Heart left ventricle (tissue), 16 donors: Measurements from ENCODE around the gene RPL6. TPM values are rescaled to one million over a fixed set of nuclear protein-coding genes. Genes with fewer than 3 reads are reported as not detected.
"Not testable (repeated sequence)": the region's sequence is repeated elsewhere in the genome, so short reads cannot be mapped to it uniquely, and the experiment has no call there.

Experiments
- ATAC-seq, 4 donors: fragments of 200-7000 bp; cut with Tn5 transposase; one replicate each; pipeline ENCODE4 v1.9.1; 2020 to 2022; ENCODE audit warnings: moderate library complexity in 4 of 4, mild to moderate bottlenecking in 3 of 4, moderate number of reproducible peaks in 1 of 4
- DNase-seq, 5 donors: peaks; one replicate each; pipeline ENCODE4 v3.0.0-alpha.2; 2020
- H3K27ac ChIP-seq, 12 donors: fragments of 200-600 bp; sonication (generic) in 4 of 12; one replicate each; pipeline versions ENCODE4 v1.5.0 to v1.8.0; 2016 to 2022; ENCODE audit warnings: mild to moderate bottlenecking in 2 of 12
- H3K27me3 ChIP-seq, 9 donors: fragments of 200-600 bp; sonication (generic) in 2 of 9; one replicate each; pipeline versions ENCODE4 v1.5.1 to v1.8.0; 2016 to 2022; ENCODE audit warnings: mild to moderate bottlenecking in 3 of 9
- H3K36me3 ChIP-seq, 9 donors: fragments of 200-600 bp; sonication (generic) in 2 of 9; one replicate each; pipeline versions ENCODE4 v1.5.0 to v1.8.0; 2018 to 2022; ENCODE audit warnings: mild to moderate bottlenecking in 2 of 9
- H3K4me1 ChIP-seq, 12 donors: fragments of 200-600 bp; sonication (generic) in 4 of 12; one replicate each; pipeline versions ENCODE4 v1.5.0 to v1.8.0; 2016 to 2022; ENCODE audit warnings: mild to moderate bottlenecking in 3 of 12
- H3K4me3 ChIP-seq, 12 donors: fragments of 200-600 bp; sonication (generic) in 4 of 12; one replicate each; pipeline versions ENCODE4 v1.5.0 to v1.8.0; 2017 to 2022; ENCODE audit warnings: mild to moderate bottlenecking in 9 of 12, moderate library complexity in 4 of 12
- H3K9me3 ChIP-seq, 12 donors: fragments of 200-600 bp; sonication (generic) in 4 of 12; one replicate each; pipeline versions ENCODE4 v1.5.0 to v1.8.0; 2016 to 2022; ENCODE audit warnings: mild to moderate bottlenecking in 1 of 12
- POLR2A ChIP-seq, 2 donors: fragments of 450-650 bp; IDR thresholded peaks; one replicate each; pipeline ENCODE4 v1.6.1; 2017; ENCODE audit warnings: antibody characterized with exemption in 2 of 2, mild to moderate bottlenecking in 2 of 2, moderate library complexity in 2 of 2
- WGBS, 4 donors: extraction: QIAGEN DNeasy Blood & Tissue Kit in 2 of 4; methylation state at CpG; one replicate each; pipeline versions ENCODE4 v1.1.5 to v1.1.7; 2013 to 2018; 5-methylcytosine and 5-hydroxymethylcytosine counted together
- intact Hi-C, 10 donors: fragments of 100-400 bp; cut with DNase I; formaldehyde crosslinking; loops; one replicate each; pipeline versions ENCODE4 v1.11.1 to v1.14.2; 2022
- polyA plus RNA-seq, 2 donors: library from polyadenylated mRNA; stranded (reverse); fragments of 200-250 nt; gene quantifications; one replicate each; pipeline ENCODE4 v1.2.3, GENCODE V29; 2013
- total RNA-seq, 9 donors: library from RNA; depleted of rRNA in 2 of 9; stranded (reverse); fragments of >200 nt in 2 of 9; fragmentation: NEBNext Ultra II Directional in 3 of 9; extraction: Animal tissue kit (Norgen Biotek cat#: 25700) in 3 of 9; gene quantifications; one replicate each; pipeline versions ENCODE4 v1.1.0 to v1.2.4, GENCODE V29; 2016 to 2023
- TF ChIP-seq, protein P1 (sequence below), 12 donors: fragments of 200-600 bp; sonication (generic) in 4 of 12; IDR thresholded peaks; one replicate each; pipeline versions ENCODE4 v1.5.0 to v1.8.0; 2018 to 2022; ENCODE audit warnings: antibody characterized with exemption in 12 of 12, mild to moderate bottlenecking in 5 of 12
- donor health status: ischemic (EF 13 %, LVEDD 7.1; RV severe dilation, severe dysfunction).
- donor health status: healthy with polysubstance abuse.
- donor health status: DM: no; HTN: yes; CAD: no.
- donor health status: DM: no; HTN: no; CAD: no.
- donor health status: ischemic (EF 25% LVEDD 6.9; RV normal size, moderate dysfunction).
- donor health status: ischemic (EF 25% LVEDD 5.7; RV mildly dilated, moderate dysfunction).
- donor health status: healthy.
- donor health status: DM: yes; HTN: yes; CAD: no.
- donor health status: ischemic (EF 35%, LVEDD 5.7; RV mildly dilated, moderate dysfunction).
- donor health status: nonischemic (EF 11% LVEDD 7.7; RV severe dilation, severe dysfunction).
- donor health status: DM: yes; HTN: yes; CAD: no.
- donor health status: PGD.
- donor health status: ischemic (EF 29% LVEDD 5.4; RV normal size, mild dysfunction).
- donor health status: nonischemic (EF 23%, LVEDD 6.1; RV moderate dilation, normal function).

The RPL6 gene
- total and polyA plus RNA-seq, 11 donors = 572 to 1,760 (median 753) TPM

- no peak for ATAC-seq
- Histone ChIP-seq H3K27me3 (no peaks in the 10 kb centered on the region), H3K4me1 (peaks cover 0 to 9% (median 7%) of the 10 kb centered on the region in 12 donors), H3K36me3 (no peaks in the 10 kb centered on the region), H3K9me3 (no peaks in the 10 kb centered on the region), H3K27ac (no peak overlapping the region), H3K4me3 (no peak overlapping the region)
- DNase-seq = no peak
- 30 to 52% (median 43%) methylated on average over 2 of the region's 2 CpGs for WGBS, 4 donors
- TF ChIP-seq, protein P1, sequence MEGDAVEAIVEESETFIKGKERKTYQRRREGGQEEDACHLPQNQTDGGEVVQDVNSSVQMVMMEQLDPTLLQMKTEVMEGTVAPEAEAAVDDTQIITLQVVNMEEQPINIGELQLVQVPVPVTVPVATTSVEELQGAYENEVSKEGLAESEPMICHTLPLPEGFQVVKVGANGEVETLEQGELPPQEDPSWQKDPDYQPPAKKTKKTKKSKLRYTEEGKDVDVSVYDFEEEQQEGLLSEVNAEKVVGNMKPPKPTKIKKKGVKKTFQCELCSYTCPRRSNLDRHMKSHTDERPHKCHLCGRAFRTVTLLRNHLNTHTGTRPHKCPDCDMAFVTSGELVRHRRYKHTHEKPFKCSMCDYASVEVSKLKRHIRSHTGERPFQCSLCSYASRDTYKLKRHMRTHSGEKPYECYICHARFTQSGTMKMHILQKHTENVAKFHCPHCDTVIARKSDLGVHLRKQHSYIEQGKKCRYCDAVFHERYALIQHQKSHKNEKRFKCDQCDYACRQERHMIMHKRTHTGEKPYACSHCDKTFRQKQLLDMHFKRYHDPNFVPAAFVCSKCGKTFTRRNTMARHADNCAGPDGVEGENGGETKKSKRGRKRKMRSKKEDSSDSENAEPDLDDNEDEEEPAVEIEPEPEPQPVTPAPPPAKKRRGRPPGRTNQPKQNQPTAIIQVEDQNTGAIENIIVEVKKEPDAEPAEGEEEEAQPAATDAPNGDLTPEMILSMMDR (IDR thresholded peaks at IDR 0.05) = no peak
- TF ChIP-seq POLR2A (IDR thresholded peaks at IDR 0.05) = no peak
- intact Hi-C loops = no loop called here
Observed at GRCh38 chr12:112413855-112414625, 4.6 kb upstream of the RPL6 start.

DNA sequence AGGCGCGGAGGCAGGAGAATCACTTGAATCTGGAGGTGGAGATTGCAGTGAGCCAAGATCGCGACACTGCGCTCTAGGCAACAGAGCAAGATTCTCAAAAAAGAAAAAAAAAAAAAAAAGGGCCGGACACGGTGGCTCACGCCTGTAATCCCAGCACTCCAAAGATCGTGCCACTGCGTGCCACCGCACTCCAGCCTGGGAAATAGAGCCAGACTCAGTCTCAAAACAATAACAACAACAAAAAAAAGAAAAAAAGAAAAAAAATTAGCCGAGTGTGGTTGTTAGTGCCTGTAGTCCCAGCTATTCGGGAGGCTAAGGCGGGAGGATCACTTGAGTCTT is 470 bp upstream of the RPL6 start:
- Histone ChIP-seq H3K27me3 (no peaks in the 10 kb centered on the region), H3K4me1 (peaks cover 3 to 22% (median 14%) of the 10 kb centered on the region in 12 donors), H3K36me3 (peaks cover 0 to 34% (median 34%) of the 10 kb centered on the region in 9 donors), H3K4me3 (peak overlapping the region in 5 of 12 donors; percentile 60 to 92 (median 77)), H3K9me3 (no peaks in the 10 kb centered on the region), H3K27ac (peak overlapping the region in 1 of 12 donors; percentile 91)
- intact Hi-C loops = loop anchor here in 1 of 10 donors (2.0 kb wide), 1 partner anchor 27 kb away; the partner anchor contains the start of gene HECTD4
- ATAC-seq = no peak
- TF ChIP-seq, protein P1 (IDR thresholded peaks at IDR 0.05) = no peak
- no peak for TF ChIP-seq POLR2A (IDR thresholded peaks at IDR 0.05)
- 94 to 97% (median 94%) methylated on average over 14 of the region's 14 CpGs for WGBS, 4 donors
- no peak for DNase-seq

- DNase-seq (no peak), ATAC-seq (no peak)
- peak overlapping the region; percentile 65 to 96 (median 87) for H3K27ac ChIP-seq
- peak overlapping the region; percentile 58 to 92 (median 70) for H3K4me3 ChIP-seq
- WGBS, 4 donors = 16 to 24% (median 20%) methylated on average over 5 of the region's 5 CpGs
- H3K9me3 ChIP-seq = no peaks in the 10 kb centered on the region
- H3K36me3 ChIP-seq = peaks cover 0 to 47% (median 44%) of the 10 kb centered on the region in 9 donors
- peaks cover 3 to 22% (median 14%) of the 10 kb centered on the region in 12 donors for H3K4me1 ChIP-seq
- no peaks in the 10 kb centered on the region for H3K27me3 ChIP-seq
- intact Hi-C loops = loop anchor here in 1 of 10 donors (2.0 kb wide), 1 partner anchor 26 kb away; the partner anchor contains the start of gene HECTD4
- TF ChIP-seq, protein P1 (IDR thresholded peaks at IDR 0.05) = no peak
- TF ChIP-seq POLR2A (IDR thresholded peaks at IDR 0.05) = no peak
Observed at GRCh38 chr12:112408621-112409020, 784 bp downstream of the RPL6 start.

DNA sequence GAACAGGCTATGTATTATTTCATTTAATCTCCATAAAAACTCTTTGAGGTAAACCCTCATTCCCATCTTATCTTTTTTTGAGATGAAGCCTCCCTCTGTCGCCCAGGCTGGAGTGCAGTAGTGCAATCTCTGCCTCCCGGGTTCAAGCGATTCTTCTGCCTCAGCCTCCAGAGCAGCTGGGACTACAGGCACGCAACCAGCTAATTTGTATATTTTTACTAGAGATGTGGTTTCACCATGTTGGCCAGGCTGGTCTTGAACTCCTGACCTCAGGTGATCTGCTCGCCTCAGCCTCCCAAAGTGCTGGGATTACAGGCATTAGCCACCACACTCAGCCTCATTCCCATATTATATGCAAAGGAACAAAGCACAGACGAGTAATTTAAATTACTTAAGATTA is 1.7 kb downstream of the RPL6 start:
- ATAC-seq, H3K27ac ChIP-seq, H3K27me3 ChIP-seq, H3K9me3 ChIP-seq, DNase-seq: not testable (repeated sequence)
- intact Hi-C loops = loop anchor here in 1 of 10 donors (2.0 kb wide), 1 partner anchor 25 kb away; the partner anchor contains the start of gene HECTD4
- Histone ChIP-seq H3K4me1 (peaks cover 3 to 22% (median 14%) of the 10 kb centered on the region in 12 donors), H3K36me3 (peaks cover 0 to 50% (median 44%) of the 10 kb centered on the region in 9 donors), H3K4me3 (peak overlapping the region in 3 of 12 donors; percentile 1 to 92 (median 4))
- 73 to 84% (median 79%) methylated on average over 6 of the region's 6 CpGs for WGBS, 4 donors
